HG03342 (cell line): Measurements from ENCODE around the gene FLVCR2.
"Not testable (repeated sequence)": the region's sequence is repeated elsewhere in the genome, so short reads cannot be mapped to it uniquely, and the experiment has no call there.

ENCODE experiments used
- ATAC-seq: cut with Tn5 transposase; IDR thresholded peaks from one replicate; pipeline ENCODE4 v1.9.1; 2021; ENCODE audit warnings: mild to moderate bottlenecking, moderate library complexity; ENCODE audit not compliant: unreplicated experiment

Gene FLVCR2

GRCh38 chr14:75589931-75590330 lies 11.5 kb downstream of the FLVCR2 start:
- no peak for ATAC-seq

- ATAC-seq, result no peak
These were observed 13.0 kb downstream of the FLVCR2 start for GRCh38 chr14:75591331-75591946.

- no peak for ATAC-seq
These were observed 13.7 kb downstream of the FLVCR2 start for GRCh38 chr14:75591987-75592575.

GRCh38 chr14:75595226-75595625 lies 16.8 kb downstream of the FLVCR2 start:
- no peak for ATAC-seq

- ATAC-seq, result no peak
These were observed 18.7 kb downstream of the FLVCR2 start for GRCh38 chr14:75597149-75597548.

- ATAC-seq, result not testable (repeated sequence)
These were observed 21.7 kb downstream of the FLVCR2 start for GRCh38 chr14:75600100-75600499.

- not testable (repeated sequence) for ATAC-seq
These were observed 22.6 kb downstream of the FLVCR2 start for GRCh38 chr14:75601061-75601460.

GRCh38 chr14:75602503-75602902 lies 24.1 kb downstream of the FLVCR2 start:
- no peak for ATAC-seq

- ATAC-seq, result no peak
These were observed 26.8 kb downstream of the FLVCR2 start for GRCh38 chr14:75604979-75605851.

- no peak for ATAC-seq
These were observed 27.5 kb downstream of the FLVCR2 start for GRCh38 chr14:75605916-75606315.

- no peak for ATAC-seq
These were observed 28.6 kb downstream of the FLVCR2 start for GRCh38 chr14:75607044-75607443.

GRCh38 chr14:75607842-75608640 lies 29.6 kb downstream of the FLVCR2 start:
- no peak for ATAC-seq

GRCh38 chr14:75609116-75609515 lies 30.7 kb downstream of the FLVCR2 start:
- ATAC-seq, result no peak

GRCh38 chr14:75609606-75610475 lies 31.4 kb downstream of the FLVCR2 start:
- no peak for ATAC-seq

GRCh38 chr14:75610834-75611233 lies 32.4 kb downstream of the FLVCR2 start:
- ATAC-seq, result no peak

GRCh38 chr14:75612157-75612556 lies 33.7 kb downstream of the FLVCR2 start:
- ATAC-seq, result no peak

- no peak for ATAC-seq
These were observed 35.8 kb downstream of the FLVCR2 start for GRCh38 chr14:75614179-75614578.

GRCh38 chr14:75615200-75615599 lies 36.8 kb downstream of the FLVCR2 start:
- no peak for ATAC-seq

- ATAC-seq, result no peak
These were observed 41.1 kb downstream of the FLVCR2 start for GRCh38 chr14:75619548-75619947.

GRCh38 chr14:75625034-75625433 lies 46.6 kb downstream of the FLVCR2 start:
- no peak for ATAC-seq
